ENCODE data around the gene TMBIM4.

TMBIM4 gene

DNA sequence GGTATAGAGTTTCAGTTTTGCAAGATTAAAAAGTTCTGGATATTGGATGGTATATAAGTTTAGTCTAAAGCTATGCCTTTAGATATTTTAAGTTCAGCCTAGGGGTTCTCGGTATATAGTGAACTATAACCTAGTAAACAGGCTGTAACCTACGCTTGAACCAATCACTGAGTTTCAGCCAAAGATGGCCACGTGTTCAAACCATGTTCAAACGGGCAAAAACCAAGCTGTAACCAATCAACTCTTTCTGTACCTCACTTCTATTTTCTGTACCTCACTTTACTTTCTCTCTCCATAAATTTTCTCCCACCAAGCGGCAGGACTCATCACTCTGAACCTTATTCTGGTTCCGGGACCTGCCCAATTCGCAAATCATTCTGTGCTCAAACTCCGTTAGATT, 1.4 kb downstream of the TMBIM4 start:
- DNase-seq (ENCODE audit: extremely low spot score), result no peak
- ChIA-PET CTCF (interaction anchor here (1.2 to 2.6 kb wide), 6 partner anchors 9 to 34 kb away, joined by 3 to 27 read pairs (median 8); no protein-coding TSS in a partner anchor), POLR2A (no interaction called here)
- TF ChIP-seq, protein P1, sequence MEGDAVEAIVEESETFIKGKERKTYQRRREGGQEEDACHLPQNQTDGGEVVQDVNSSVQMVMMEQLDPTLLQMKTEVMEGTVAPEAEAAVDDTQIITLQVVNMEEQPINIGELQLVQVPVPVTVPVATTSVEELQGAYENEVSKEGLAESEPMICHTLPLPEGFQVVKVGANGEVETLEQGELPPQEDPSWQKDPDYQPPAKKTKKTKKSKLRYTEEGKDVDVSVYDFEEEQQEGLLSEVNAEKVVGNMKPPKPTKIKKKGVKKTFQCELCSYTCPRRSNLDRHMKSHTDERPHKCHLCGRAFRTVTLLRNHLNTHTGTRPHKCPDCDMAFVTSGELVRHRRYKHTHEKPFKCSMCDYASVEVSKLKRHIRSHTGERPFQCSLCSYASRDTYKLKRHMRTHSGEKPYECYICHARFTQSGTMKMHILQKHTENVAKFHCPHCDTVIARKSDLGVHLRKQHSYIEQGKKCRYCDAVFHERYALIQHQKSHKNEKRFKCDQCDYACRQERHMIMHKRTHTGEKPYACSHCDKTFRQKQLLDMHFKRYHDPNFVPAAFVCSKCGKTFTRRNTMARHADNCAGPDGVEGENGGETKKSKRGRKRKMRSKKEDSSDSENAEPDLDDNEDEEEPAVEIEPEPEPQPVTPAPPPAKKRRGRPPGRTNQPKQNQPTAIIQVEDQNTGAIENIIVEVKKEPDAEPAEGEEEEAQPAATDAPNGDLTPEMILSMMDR (IDR thresholded peaks at IDR 0.05; ENCODE audit: control extremely low read depth, extremely low read depth, low read depth, missing control alignments), result no peak

GRCh38 chr12:66166561-66166960, 3.2 kb downstream of the TMBIM4 start:
- TF ChIP-seq, protein P1 (IDR thresholded peaks at IDR 0.05; ENCODE audit: control extremely low read depth, extremely low read depth, low read depth, missing control alignments), result no peak
- DNase-seq (ENCODE audit: extremely low spot score), result no peak
- CTCF ChIA-PET, result no interaction called here
- POLR2A ChIA-PET, result interaction anchor here (0.7 kb wide), 1 partner anchor 708 kb away, joined by 5 read pairs; no protein-coding TSS in a partner anchor

DNA sequence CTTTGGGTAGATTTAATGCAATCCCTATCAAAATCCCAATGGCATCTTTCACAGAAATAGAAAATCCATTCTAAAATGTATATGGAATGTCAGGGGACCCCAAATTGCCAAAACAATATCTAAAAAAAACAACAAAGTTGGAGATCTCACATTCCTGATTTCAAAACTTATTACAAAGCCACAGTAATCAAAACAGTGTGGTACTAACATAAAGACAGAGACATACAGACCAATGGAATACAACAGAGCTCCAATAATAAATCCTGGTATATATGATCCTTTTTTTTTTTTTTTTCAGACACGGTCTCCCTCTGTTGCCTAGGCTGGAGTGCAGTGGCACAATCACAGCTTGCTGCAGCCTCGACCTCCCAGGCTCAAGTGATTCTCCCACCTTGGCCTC, 4.7 kb downstream of the TMBIM4 start:
- POLR2A ChIA-PET, result no interaction called here
- DNase-seq (ENCODE audit: extremely low spot score), result no peak
- TF ChIP-seq, protein P1 (IDR thresholded peaks at IDR 0.05; ENCODE audit: control extremely low read depth, extremely low read depth, low read depth, missing control alignments), result no peak
- CTCF ChIA-PET, result no interaction called here

GRCh38 chr12:66164349-66164821, 5.4 kb downstream of the TMBIM4 start:
- DNase-seq (ENCODE audit: extremely low spot score), result no peak
- POLR2A ChIA-PET, result no interaction called here
- TF ChIP-seq, protein P1 (IDR thresholded peaks at IDR 0.05; ENCODE audit: control extremely low read depth, extremely low read depth, low read depth, missing control alignments), result no peak
- CTCF ChIA-PET, result interaction anchor here (1.1 kb wide), 1 partner anchor 12 kb away, joined by 3 read pairs; no protein-coding TSS in a partner anchor

DNA sequence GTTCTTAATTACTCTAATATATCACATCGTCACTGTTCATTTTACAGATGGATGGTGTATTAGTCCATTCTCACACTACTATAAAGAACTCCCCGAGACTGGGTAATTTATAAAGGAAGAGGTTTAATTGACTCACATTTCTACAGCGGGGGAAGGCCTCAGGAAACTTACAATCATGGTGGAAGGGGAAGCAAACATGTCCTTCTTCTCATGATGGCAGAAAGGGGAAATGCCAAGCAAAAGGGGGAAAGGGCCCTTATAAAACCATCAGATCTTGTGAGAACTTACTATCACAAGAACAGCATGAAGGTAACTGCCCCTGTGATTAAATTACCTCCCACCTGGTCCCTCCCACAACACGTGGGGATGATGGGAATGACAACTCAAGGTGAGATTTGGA, 6.5 kb downstream of the TMBIM4 start:
- POLR2A ChIA-PET, result no interaction called here
- DNase-seq (ENCODE audit: extremely low spot score), result no peak
- CTCF ChIA-PET, result interaction anchor here (1.1 kb wide), 1 partner anchor 14 kb away, joined by 3 read pairs; no protein-coding TSS in a partner anchor
- TF ChIP-seq, protein P1 (IDR thresholded peaks at IDR 0.05; ENCODE audit: control extremely low read depth, extremely low read depth, low read depth, missing control alignments), result no peak

GRCh38 chr12:66162701-66163100, 7.1 kb downstream of the TMBIM4 start:
- no peak for DNase-seq (ENCODE audit: extremely low spot score)
- ChIA-PET CTCF (no interaction called here), POLR2A (no interaction called here)
- TF ChIP-seq, protein P1 (IDR thresholded peaks at IDR 0.05; ENCODE audit: control extremely low read depth, extremely low read depth, low read depth, missing control alignments), result no peak

All from GM10248 (cell line).